GM18870 (cell line): ENCODE measurements around the gene AGAP3.

ENCODE experiments used
- ATAC-seq: cut with Tn5 transposase; IDR thresholded peaks from one replicate; pipeline ENCODE4 v1.9.1; 2021; ENCODE audit warnings: moderate library complexity; ENCODE audit not compliant: unreplicated experiment

AGAP3 gene

DNA sequence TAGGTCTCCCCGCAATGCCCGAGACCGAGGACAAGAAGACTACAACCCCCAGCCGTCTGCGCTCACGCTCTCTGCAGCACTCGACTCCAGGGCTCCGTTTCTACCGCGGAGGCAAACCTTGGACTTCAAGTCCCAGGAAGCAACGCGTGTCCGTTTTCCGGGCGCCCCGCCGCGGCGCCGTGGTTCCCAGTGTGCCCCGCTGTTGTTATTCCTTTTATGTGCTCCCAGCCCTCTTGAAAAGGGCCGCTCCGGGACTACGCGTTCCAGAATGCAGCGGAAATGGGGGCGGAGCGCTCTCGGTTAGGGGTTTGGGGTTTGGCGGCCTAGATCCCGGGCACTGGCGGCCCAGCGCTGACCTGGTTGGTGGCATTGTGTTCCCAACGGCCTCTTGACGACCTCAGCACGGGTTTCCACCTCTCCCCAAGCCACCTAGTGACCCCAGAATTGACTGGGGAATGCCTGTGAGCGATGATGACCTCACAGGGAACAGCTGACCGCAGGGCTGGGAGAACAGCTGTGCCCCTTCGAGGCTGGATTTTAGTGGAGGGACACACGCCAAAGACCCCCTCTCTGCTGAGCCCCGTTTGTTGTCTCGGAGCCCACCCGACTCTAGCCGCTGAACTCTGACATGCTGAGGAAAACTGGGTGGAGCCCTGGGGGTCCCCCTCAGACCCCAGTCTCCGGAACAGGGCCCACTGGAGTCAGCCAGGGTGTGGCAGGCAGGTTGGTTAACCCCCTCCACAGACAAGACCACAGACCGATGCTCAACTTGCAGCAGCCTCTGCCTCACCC lies 28.1 kb upstream of the AGAP3 start:
- ATAC-seq: peak; percentile 79

DNA sequence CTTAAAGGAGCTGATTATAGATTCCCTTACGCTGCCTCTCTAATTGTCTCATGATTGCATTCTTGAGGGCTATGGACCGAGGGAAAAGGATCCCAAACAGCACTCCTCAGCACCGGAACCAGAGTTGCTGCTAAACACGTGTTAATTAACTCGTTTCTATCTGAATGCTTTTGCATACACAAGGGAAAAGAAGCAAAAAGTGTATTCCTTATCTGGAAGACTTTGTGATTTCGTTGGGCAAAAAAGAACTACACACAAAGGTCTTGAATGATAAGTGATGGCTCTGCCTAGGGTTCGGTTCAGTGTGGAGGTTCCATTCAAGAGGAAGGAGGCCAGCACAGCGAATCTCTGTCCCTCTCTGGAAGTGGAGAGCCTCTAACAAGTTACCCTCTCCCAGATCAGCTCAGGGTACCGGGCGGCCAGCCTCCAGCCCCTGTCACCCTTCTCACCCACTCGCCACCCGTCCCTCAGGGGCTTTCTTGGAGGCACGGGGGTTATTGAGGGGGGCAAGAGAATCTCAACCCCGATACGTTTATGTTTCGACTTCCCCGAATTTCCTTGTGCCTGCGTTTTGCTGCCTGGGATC lies 27.4 kb upstream of the AGAP3 start:
- ATAC-seq: no peak

DNA sequence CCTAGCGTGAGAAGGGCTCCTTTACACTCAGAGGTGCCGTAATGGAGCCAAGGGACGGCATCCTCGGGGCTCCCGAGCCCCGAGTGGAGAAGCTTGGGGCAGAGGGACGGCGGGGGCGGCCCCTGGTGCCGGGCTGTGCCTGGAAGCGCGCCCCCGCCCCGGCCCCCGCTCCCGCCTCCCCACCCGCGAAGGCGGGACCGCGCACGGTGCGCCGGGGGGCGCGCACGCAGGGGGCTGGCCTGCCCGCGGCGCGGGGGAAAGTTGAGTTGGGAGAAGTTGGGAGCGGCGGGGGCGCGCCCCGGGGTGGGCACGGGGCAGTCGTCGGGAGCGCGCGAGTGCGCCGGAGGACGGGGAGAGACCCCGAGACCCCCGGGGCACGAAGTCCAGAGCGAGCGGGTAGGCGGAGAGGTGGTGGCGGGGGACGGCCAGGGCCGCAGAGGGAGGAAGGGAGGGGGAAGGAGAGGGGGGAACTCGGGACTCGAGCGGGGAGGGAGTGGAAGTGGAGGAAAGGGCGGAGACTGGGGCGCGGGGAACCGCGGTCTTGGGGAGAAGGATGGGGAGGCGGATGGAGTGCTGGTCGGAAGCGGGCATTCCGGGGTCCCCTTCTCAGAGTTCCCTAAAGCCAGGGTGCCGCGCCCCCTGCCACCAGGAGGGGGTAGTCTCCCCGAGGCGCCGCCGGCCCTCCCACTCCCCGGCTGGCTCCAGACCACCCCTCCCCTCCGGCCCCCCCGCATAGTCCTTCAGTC lies 26.7 kb upstream of the AGAP3 start, which contains the start of gene SLC4A2:
TSS of gene SLC4A2 (plus strand) at position 223 of the 746 bp plus-strand sequence. CDS start 2,399 bp downstream, outside the sequence.
- no peak for ATAC-seq

DNA sequence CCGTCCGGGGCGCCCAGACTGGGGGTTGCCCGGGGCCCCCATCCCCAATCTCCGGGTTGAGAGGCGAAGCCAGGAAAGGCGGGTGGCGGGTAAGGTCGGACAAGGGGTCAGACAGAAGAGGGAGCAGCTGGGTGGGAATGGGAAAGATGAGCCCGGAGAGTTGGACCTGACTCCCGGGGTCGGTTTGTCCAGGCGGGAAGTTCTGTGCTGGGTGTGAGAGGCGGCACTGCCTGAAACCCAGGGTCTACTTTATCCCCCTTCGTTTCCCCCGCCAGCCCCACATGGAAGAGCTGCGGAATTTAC lies 26.2 kb upstream of the AGAP3 start:
- ATAC-seq: no peak

DNA sequence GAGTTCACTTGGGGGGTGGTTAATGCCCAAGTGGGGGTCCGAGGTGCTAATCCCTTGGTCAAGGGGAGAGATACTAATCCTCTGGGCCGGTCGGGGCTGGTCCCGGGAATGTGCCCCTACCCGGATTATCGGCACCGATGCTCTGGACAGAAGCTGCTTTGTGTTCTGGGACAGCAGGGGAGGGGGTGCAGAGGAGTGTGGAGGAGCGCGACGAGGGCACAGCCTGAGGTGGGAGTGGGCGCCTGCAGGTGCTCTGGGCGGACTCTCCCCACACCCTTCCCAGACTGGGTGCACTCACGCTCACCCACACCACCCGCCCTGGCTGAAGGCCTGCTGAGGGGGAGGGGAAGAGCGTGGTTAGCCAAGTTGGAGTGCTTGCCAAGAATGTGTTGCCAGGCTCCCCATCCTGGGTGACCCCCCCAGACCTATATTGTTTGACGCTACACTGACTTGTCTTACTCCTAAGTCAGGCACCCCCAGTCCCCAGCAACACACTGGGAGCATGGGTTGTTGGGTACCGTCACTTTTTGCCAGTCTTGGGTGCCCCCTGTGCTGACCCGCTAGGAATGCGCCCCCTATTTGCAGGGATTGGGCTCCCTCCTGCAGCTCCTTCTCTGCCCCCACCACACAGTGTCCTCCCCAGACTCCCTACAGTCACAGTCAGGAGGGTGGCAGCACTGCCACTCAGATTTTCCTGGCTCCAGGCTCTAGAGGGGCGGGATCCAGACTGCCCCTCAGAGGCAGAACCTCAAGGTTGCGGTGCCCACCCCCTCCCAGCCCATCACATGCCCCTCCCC lies 25.7 kb upstream of the AGAP3 start:
- ATAC-seq: no peak

DNA sequence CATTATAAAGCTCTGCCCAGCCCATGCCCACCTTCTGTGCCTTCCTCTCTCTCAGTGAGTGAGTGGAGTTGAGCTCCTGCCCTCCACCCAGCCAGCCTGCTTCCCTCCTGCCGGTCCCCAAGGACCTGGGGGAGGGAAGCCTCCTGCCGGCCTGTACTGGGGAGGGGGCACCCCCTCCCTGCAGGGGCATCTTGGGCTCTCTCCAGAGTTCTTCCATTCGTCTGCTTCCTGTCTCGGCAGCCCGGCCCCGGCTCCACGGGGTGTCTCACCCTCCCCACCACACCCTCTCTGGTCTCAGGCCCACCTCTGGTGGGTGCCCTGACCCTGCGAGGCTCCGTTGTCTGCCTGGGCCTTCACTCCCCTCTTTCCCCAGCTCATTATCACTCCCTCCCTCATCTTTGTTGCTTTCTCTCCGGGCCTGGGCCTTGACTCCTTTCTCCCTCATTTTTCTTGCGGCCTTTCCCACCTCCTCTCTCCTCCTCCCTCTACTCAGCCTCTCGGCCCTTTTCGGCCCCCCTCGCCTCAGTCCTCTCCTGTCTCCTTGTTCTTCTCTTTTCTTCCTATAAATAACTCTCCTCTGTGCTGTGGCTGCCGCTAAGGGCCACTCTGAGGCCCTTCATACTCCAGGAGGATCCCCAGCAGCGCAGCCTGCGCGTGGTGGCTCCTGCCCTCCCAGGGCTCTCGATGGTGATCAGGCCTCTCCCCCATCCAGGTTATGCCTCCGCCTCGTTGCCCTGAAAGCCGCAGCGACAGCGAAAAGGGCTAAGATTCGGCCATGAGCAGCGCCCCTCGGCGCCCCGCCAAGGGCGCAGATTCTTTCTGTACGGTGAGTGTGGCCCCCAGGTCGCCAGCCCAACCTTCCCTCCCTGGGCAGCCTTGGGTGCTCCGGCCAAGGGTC lies 24.8 kb upstream of the AGAP3 start:
- no peak for ATAC-seq

DNA sequence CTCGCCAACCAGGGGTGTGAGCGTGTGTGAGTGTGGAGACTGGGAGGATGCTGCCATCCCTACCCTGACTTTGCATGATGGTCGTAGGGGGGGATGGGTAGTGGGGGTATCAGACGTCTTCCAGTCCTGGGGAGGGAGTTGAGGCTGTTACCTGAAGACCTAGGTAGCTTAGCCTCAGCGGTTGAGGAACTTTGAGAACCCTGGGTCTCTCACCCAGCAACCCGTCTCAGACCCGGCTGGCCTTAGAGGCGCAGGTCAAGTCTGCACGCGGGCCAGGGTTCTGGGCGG lies 24.2 kb upstream of the AGAP3 start:
- ATAC-seq: no peak

DNA sequence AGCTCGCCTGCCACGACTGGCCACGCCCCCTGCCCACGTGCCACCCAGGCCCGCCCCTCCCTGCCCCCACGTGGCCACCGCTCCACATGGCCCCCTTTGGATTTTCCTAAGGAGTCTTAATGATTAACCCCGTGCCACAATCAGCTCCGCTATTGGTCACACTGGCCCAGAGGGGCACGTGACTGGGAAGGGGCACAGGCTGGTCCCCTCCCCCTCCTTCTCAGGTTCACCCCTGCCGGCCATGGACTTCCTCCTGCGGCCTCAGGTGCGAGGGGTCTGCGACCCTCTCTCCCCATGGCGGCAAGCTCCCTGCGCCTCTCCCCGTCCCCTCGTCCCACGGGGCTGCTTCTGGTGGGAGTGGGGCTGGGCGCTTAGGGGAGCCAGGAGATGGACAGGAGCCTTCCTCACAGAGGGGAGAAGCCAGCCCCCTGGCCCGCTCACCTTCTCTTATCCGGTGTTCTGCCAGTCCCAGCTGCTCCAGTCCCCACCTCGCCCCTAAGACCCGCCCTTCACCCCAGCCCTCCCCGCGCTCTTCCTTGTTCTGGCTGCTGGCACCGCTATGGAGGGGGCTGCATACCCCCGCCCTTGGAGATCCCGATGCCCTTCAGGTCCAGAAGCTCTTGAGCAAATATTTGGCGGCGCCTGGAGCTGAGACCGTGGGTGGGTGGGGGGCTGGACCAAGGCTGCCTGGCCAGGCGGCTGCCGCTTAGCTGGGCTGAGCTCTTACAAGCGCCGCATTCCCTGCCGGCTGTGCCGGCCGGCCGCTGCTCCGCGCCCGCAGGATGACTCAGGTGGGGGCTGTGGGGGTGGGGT lies 23.7 kb upstream of the AGAP3 start:
- no peak for ATAC-seq

DNA sequence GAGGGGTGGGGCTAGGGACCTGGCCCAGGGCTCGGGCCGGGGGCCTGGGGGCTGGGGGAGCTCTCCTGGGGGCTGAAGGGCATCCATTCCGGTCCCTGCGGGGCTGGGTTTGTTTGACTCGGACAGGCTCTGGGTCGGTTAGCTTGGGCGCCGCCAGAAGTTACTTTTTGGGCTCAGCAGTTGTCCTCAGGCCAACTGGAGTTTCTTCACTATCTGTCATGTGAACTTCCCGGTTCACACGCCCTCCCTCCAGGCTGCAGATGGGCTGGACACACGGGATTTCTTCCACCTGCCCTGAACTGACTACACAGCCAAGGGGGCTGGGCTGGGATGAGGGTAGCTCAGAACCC lies 23.1 kb upstream of the AGAP3 start:
- no peak for ATAC-seq

DNA sequence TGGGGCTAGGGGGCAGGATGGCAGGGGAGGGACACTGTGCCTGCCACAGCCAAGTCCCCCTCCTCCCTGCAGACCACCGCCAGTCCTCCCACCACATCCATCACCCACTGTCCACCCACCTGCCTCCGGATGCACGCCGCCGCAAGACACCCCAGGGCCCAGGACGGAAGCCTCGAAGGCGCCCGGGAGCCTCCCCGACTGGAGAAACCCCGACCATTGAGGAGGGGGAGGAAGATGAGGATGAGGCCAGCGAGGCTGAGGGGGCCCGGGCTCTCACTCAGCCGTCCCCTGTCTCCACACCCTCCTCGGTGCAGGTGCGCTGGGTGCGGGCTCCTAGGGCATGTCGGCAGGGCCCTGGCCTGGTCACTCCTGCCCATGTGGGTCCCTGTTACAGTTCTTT lies 21.8 kb upstream of the AGAP3 start:
- ATAC-seq: no peak

DNA sequence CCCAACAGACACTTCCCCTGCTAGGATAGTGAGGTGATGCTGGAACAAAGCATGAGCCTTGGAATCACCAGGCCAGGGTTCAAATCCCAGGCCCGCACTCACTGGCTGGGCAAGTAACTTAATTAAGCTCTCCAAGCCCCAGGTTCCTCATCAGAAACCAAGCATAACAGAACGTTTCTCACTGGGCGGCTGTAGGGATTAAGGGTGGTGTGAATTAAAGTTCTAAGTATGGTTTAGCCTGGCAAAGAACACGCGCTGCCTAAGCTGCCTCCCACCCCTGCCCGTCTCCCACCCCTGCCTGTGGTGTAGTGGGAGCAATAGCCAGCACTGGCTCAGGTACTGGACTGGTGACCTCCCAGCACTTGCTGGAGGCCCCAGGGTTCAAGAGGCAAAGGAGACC lies 21.3 kb upstream of the AGAP3 start:
- ATAC-seq: no peak

DNA sequence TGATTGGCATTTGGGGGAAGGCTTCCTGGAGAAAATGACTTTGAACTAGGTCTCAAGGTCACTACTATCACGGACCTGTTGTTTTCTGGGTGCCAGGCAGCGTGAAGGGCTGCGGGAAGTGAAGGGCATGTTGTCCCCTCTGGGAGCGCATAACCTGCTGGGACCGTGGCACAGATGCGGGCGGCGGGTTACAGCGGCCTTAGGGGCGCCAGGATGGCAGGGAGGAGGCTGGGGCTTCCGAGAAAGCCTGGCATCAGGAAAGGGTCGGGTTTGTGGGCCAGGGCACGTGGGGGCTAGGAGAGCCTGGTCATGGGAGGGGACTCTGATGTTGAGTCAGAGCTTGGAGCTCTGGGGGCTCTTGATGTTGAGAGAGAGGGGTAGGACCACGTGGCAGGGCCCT lies 20.8 kb upstream of the AGAP3 start:
- no peak for ATAC-seq

DNA sequence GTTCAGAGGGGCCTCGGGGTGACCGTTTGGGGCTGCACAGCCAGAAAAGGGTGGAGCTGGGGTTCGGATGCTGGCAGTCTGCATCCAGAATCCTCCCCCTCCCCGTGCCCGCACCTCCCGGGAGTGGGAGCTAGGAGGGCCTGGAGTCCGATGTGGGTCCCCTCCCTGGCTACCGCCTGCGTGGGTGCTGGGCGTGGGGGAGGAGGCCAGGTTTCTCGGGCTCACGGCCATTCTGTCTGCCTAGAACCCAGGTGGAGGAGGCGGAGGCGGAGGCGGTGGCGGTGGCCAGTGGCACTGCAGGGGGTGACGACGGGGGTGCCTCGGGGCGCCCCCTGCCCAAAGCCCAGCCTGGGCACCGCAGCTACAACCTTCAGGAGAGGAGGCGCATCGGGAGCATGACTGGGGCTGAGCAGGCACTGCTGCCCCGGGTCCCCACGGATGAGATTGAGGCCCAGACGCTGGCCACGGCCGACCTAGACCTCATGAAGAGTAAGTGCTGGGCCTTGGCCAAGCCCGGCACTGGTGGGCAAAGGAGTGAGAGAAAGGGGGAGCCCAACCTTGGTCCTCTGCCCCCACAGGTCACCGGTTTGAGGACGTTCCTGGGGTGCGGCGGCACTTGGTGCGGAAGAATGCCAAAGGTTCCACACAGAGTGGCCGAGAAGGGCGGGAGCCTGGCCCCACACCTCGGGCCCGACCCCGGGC lies 19.9 kb upstream of the AGAP3 start:
- no peak for ATAC-seq

DNA sequence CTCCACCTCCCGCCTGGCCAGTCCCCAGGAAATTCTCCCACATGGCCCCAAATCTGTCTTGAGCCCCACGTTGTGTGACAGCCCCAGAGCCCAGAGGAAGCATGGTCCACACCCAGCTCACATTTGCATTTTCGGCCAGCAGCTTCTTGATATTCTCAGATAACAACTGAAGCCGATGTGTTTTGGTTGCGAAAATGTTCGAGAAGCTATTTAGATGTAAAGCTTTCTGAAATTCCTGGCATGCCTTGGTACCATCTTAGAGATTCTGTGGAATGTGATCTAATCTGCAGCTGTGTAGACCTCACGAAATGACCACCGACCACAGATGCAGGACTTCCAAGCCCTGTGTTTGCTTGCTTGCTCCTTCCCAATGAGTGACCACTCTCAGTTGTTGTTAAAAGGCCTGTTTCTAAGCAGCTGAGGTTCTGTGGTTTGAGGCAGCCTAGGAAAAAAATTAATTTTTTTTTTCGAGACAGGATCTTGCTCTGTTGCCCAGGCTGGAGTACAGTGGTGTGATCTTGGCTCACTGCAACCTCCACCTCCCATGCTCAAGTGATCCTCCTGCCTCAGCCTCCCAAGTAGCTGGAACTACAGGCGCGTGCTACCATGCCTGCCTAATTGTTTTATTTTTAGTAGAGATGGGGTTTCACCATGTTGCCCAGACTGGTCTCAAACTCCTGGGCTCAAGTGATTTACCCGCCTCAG lies 18.1 kb upstream of the AGAP3 start:
- no peak for ATAC-seq

DNA sequence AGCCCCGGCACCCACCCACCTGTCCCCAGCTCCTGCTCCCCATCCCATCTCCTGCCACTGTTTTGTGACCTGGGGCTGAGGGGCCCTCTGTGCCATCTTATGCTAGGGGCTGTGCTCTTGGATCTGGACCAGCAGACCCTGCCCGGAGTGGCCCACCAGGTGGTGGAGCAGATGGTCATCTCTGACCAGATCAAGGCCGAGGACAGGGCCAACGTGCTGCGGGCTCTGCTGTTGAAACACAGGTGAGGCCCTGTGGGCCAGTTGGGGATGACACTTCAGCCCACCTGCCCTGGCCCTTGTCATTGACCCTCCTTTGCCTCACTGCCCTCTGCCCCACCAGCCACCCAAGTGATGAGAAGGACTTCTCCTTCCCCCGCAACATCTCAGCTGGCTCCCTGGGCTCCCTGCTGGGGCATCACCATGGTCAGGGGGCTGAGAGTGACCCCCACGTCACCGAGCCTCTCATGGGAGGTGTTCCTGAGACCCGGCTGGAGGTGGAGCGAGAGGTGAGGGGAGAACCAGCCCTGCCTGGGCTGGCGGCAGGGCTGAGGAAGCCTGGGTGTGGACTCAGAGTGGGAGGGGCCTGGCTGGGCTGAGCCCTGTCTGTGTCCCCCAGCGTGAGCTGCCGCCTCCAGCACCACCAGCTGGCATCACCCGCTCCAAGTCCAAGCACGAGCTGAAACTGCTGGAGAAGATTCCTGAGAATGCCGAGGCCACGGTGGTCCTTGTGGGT lies 16.3 kb upstream of the AGAP3 start:
- no peak for ATAC-seq

DNA sequence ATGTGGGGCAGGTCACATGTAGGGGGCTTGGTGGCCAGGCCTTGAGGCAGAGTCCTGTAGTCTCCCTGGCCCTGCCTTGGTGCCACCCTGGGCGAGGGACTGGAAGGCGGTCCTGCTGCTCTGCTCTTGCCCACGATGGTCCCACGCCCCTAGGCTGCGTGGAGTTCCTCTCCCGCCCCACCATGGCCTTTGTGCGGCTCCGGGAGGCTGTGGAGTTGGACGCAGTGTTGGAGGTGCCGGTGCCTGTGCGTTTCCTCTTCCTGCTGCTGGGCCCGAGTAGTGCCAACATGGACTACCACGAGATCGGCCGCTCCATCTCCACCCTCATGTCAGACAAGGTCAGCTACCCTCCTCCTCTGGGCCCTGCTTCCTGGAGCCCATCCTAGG lies 15.7 kb upstream of the AGAP3 start:
- no peak for ATAC-seq

DNA sequence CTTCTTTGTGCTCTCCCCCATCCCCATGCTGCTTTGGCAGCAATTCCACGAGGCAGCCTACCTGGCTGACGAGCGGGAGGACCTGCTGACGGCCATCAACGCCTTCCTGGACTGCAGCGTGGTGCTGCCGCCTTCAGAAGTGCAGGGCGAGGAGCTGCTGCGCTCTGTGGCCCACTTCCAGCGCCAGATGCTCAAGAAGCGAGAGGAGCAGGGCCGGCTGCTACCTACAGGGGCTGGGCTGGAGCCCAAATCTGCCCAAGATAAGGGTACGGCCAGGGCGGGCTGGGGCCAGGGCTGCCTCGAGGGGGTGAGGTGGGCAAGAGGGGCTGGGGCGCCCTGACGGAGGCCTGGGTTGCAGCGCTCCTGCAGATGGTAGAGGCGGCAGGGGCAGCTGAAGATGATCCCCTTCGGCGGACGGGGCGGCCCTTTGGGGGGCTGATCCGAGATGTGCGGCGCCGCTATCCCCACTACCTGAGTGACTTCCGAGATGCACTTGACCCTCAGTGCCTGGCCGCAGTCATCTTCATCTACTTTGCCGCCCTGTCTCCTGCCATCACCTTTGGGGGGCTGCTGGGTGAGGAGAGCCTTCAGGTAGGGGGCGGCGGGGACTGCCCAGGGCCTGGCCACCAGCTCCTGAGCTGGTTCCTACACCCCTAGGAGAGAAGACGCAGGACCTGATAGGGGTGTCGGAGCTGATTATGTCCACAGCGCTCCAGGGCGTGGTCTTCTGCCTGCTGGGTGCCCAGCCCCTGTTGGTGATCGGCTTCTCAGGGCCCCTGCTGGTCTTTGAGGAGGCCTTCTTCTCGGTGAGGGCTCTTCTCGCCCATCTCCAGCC lies 15.0 kb upstream of the AGAP3 start:
- ATAC-seq: no peak
